H1 (cell line): ENCODE results near the gene OCSTAMP. TPM values are rescaled to one million over a fixed set of nuclear protein-coding genes. Genes with fewer than 3 reads are reported as not detected.

Experiments
- CTCF ChIA-PET: fragments of 300-600 bp; sonication (Branson Sonifier 250); formaldehyde crosslinking; loops from one replicate; lab custom pipeline; 2021; ENCODE audit not compliant: partially characterized antibody; lab: Charles Lee
- POLR2A ChIA-PET: fragments of 300-600 bp; sonication (Branson Sonifier 250); formaldehyde crosslinking; loops from one replicate; lab custom pipeline; 2021; ENCODE audit warnings: inconsistent platforms; ENCODE audit not compliant: partially characterized antibody; lab: Charles Lee
- DNase-seq, 2 experiments: peaks; one replicate each; pipeline versions ENCODE4 v3.0.0 to v3.0.0-alpha.2; 2010 to 2022; ENCODE audit warnings: low spot score in 2 of 2, low read depth in 1 of 2, mixed read lengths in 1 of 2
- FAIRE-seq: peaks from 2 replicates; lab custom pipeline; 2011; peaks lifted over from hg19 to GRCh38; lab: Jason Lieb, UNC
- H2AFZ ChIP-seq: 2 replicates; pipeline ENCODE4 v1.8.1; 2012; ENCODE audit warnings: low read length, inconsistent platforms
- H2AK5ac ChIP-seq: 2 replicates; pipeline ENCODE4 v1.6.1; 2013; ENCODE audit warnings: low read depth, low read length
- H2BK120ac ChIP-seq: replicated peaks from 2 replicates; pipeline ENCODE3; 2013; ENCODE audit warnings: low read depth, low read length, inconsistent platforms
- H2BK12ac ChIP-seq: 2 replicates; pipeline ENCODE4 v1.6.1; 2013; ENCODE audit warnings: low read depth, low read length
- H2BK15ac ChIP-seq: 2 replicates; pipeline ENCODE4 v1.6.1; 2013; ENCODE audit warnings: low read length
- H2BK20ac ChIP-seq: 2 replicates; pipeline ENCODE4 v1.6.1; 2013; ENCODE audit warnings: low read length
- H2BK5ac ChIP-seq: 2 replicates; pipeline ENCODE4 v1.6.1; 2013; ENCODE audit warnings: low read depth, low read length
- H3K14ac ChIP-seq: 2 replicates; pipeline ENCODE4 v1.6.1; 2013; ENCODE audit warnings: inconsistent platforms; ENCODE audit not compliant: insufficient read length
- H3K18ac ChIP-seq: 2 replicates; pipeline ENCODE4 v1.6.1; 2013; ENCODE audit warnings: low read length; ENCODE audit errors: extremely low read depth
- H3K23ac ChIP-seq: 2 replicates; pipeline ENCODE4 v1.6.1; 2013; ENCODE audit warnings: inconsistent platforms; ENCODE audit not compliant: insufficient read length
- H3K23me2 ChIP-seq: 2 replicates; pipeline ENCODE4 v1.6.1; 2013; ENCODE audit warnings: low read depth, low read length
- H3K27ac ChIP-seq: 2 replicates; pipeline ENCODE4 v1.6.1; 2011; ENCODE audit warnings: low read depth, low read length, inconsistent platforms
- H3K27me3 ChIP-seq, 4 experiments: replicated peaks in 1 of 4; 1 replicate in 1 of 4; 2 replicates in 3 of 4; pipeline versions ENCODE4 v1.6.1 to v1.8.1; 2011 to 2013; ENCODE audit warnings: low read length in 3 of 4, mild to moderate bottlenecking in 3 of 4, inconsistent platforms in 2 of 4, mixed read lengths in 2 of 4, moderate library complexity in 1 of 4; ENCODE audit not compliant: control insufficient read depth in 3 of 4, insufficient read depth in 3 of 4; ENCODE audit errors: extremely low read depth in 1 of 4
- H3K36me3 ChIP-seq, 4 experiments: 2 replicates each; pipeline versions ENCODE4 v1.6.1 to v1.8.1; 2011 to 2013; ENCODE audit warnings: mild to moderate bottlenecking in 4 of 4, low read length in 3 of 4, moderate library complexity in 2 of 4, control low read depth in 1 of 4, inconsistent platforms in 1 of 4; ENCODE audit not compliant: insufficient read depth in 4 of 4, control insufficient read depth in 2 of 4
- H3K4ac ChIP-seq: replicated peaks from 2 replicates; pipeline ENCODE3; 2013; ENCODE audit warnings: low read length, low read depth, mixed read lengths, inconsistent platforms; ENCODE audit not compliant: insufficient read length
- H3K4me1 ChIP-seq, 4 experiments: replicated peaks in 1 of 4; 1 replicate in 1 of 4; 2 replicates in 3 of 4; pipeline versions ENCODE4 v1.6.1 to v1.8.1; 2011 to 2013; ENCODE audit warnings: low read length in 3 of 4, inconsistent platforms in 2 of 4, mixed read lengths in 1 of 4; ENCODE audit not compliant: insufficient read depth in 4 of 4, control insufficient read depth in 3 of 4
- H3K4me2 ChIP-seq, 2 experiments: 2 replicates each; pipeline versions ENCODE4 v1.6.1 to v1.8.1; 2011 to 2013; ENCODE audit warnings: low read depth in 2 of 2, low read length in 2 of 2, control low read depth in 1 of 2, inconsistent platforms in 1 of 2, mild to moderate bottlenecking in 1 of 2; ENCODE audit not compliant: insufficient read depth in 1 of 2
- H3K4me3 ChIP-seq, 4 experiments: fragments of 200-600, 300-600 bp in 1 of 4; sonication (generic), shearing (Covaris generic), sonication (Bioruptor Twin) in 1 of 4; 2 replicates each; pipeline versions ENCODE4 v1.5.1 to v1.8.1; 2011 to 2016; ENCODE audit warnings: low read length in 4 of 4, low read depth in 3 of 4, control low read depth in 2 of 4, inconsistent platforms in 2 of 4, mild to moderate bottlenecking in 2 of 4, mixed read lengths in 1 of 4, moderate library complexity in 1 of 4; ENCODE audit not compliant: insufficient read depth in 2 of 4; ENCODE audit errors: extremely low read depth in 1 of 4
- H3K56ac ChIP-seq: replicated peaks from 2 replicates; pipeline ENCODE3; 2013; ENCODE audit warnings: low read depth, mild to moderate bottlenecking, mixed read lengths, low read length, inconsistent platforms; ENCODE audit not compliant: insufficient read length
- H3K79me1 ChIP-seq: 2 replicates; pipeline ENCODE4 v1.6.1; 2013; ENCODE audit warnings: low read depth, low read length, control low read depth
- H3K79me2 ChIP-seq, 2 experiments: 2 replicates each; pipeline versions ENCODE4 v1.6.1 to v1.8.1; 2012 to 2013; ENCODE audit warnings: low read length in 2 of 2, mild to moderate bottlenecking in 2 of 2, inconsistent platforms in 1 of 2; ENCODE audit not compliant: insufficient read depth in 2 of 2, control insufficient read depth in 1 of 2
- H3K9ac ChIP-seq, 4 experiments: replicated peaks in 1 of 4; 1 replicate in 1 of 4; 2 replicates in 3 of 4; pipeline versions ENCODE4 v1.6.1 to v1.8.1; 2011 to 2013; ENCODE audit warnings: low read depth in 3 of 4, low read length in 3 of 4, control low read depth in 2 of 4, mild to moderate bottlenecking in 2 of 4, moderate library complexity in 2 of 4, inconsistent platforms in 1 of 4; ENCODE audit errors: extremely low read depth in 1 of 4
- H3K9me3 ChIP-seq, 2 experiments: 2 replicates each; pipeline versions ENCODE4 v1.6.1 to v1.8.1; 2012 to 2013; ENCODE audit warnings: mild to moderate bottlenecking in 2 of 2, moderate library complexity in 2 of 2, control low read depth in 1 of 2, inconsistent platforms in 1 of 2, low read depth in 1 of 2, low read length in 1 of 2, mixed read lengths in 1 of 2; ENCODE audit not compliant: insufficient read depth in 2 of 2
- H4K20me1 ChIP-seq, 2 experiments: replicated peaks in 1 of 2; 2 replicates each; pipeline versions ENCODE3 to v1.8.1; 2011 to 2013; ENCODE audit warnings: inconsistent platforms in 2 of 2, low read length in 2 of 2, mild to moderate bottlenecking in 1 of 2; ENCODE audit not compliant: insufficient read depth in 2 of 2, control insufficient read depth in 1 of 2
- H4K5ac ChIP-seq: 2 replicates; pipeline ENCODE4 v1.6.1; 2013; ENCODE audit warnings: low read length, low read depth, mixed read lengths, inconsistent platforms; ENCODE audit not compliant: insufficient read length
- H4K8ac ChIP-seq: 2 replicates; pipeline ENCODE4 v1.8.0; 2013; ENCODE audit warnings: mild to moderate bottlenecking, moderate library complexity, low read length, inconsistent platforms; ENCODE audit not compliant: insufficient read depth; ENCODE audit errors: extremely low read depth
- H4K91ac ChIP-seq: replicated peaks from 2 replicates; pipeline ENCODE3; 2013; ENCODE audit warnings: low read length, mixed read lengths, inconsistent platforms; ENCODE audit not compliant: insufficient read length
- BCL11A ChIP-seq, 2 experiments: IDR thresholded peaks; one replicate each; pipeline ENCODE4 v1.6.1; 2011; ENCODE audit warnings: low read depth in 2 of 2, low read length in 2 of 2, mild to moderate bottlenecking in 2 of 2
- CBX5 ChIP-seq: fragments of 300-800, 300-1000 bp; sonication (generic); IDR thresholded peaks from 2 replicates; pipeline ENCODE4 v1.7.1; 2016; ENCODE audit warnings: antibody characterized with exemption, low read length, low read depth
- EZH2 ChIP-seq: fragments of 200-600 bp; sonication (generic); IDR thresholded peaks from 2 replicates; pipeline ENCODE4 v1.7.1; 2012; ENCODE audit warnings: low read depth, mild to moderate bottlenecking, moderate library complexity, low read length, inconsistent platforms; ENCODE audit not compliant: severe bottlenecking
- GABPA ChIP-seq: IDR thresholded peaks from 2 replicates; pipeline ENCODE4 v1.6.1; 2011; ENCODE audit warnings: mild to moderate bottlenecking, low read length, moderate library complexity, borderline replicate concordance; ENCODE audit not compliant: insufficient read depth
- PHF8 ChIP-seq: fragments of 200-600 bp; sonication (generic); conservative IDR thresholded peaks from 2 replicates; pipeline ENCODE4 v1.7.1; 2012; ENCODE audit warnings: low read depth, mild to moderate bottlenecking, inconsistent platforms, low read length, moderate library complexity
- RBBP5 ChIP-seq: IDR thresholded peaks from 2 replicates; pipeline ENCODE4 v1.7.1; 2012; ENCODE audit warnings: low read depth, mild to moderate bottlenecking, inconsistent platforms, low read length, moderate library complexity, borderline replicate concordance
- SIRT6 ChIP-seq: IDR thresholded peaks from one replicate; pipeline ENCODE4 v1.7.1; 2012; ENCODE audit warnings: low read length, inconsistent platforms
- SUZ12 ChIP-seq: fragments of 200-600 bp; sonication (generic); IDR thresholded peaks from 2 replicates; pipeline ENCODE4 v1.6.1; 2012; ENCODE audit warnings: mild to moderate bottlenecking, inconsistent platforms, low read length, moderate library complexity, mixed read lengths
- TAF1 ChIP-seq: IDR thresholded peaks from 2 replicates; pipeline ENCODE4 v1.6.1; 2011; ENCODE audit warnings: mild to moderate bottlenecking, low read depth, low read length
- WGBS, 2 experiments: shearing (Covaris generic) in 1 of 2; methylation state at CpG; one replicate each; pipeline versions ENCODE4 v1.1.6 to v1.1.7; 2013 to 2015; ENCODE audit warnings: low lambda C conversion rate in 2 of 2, mixed read lengths in 2 of 2, inconsistent platforms in 1 of 2, low coverage in 1 of 2, missing lambda C conversion rate in 1 of 2; ENCODE audit not compliant: insufficient replicate concordance in 2 of 2, insufficient coverage in 1 of 2, insufficient read length in 1 of 2; ENCODE audit errors: extremely low coverage in 1 of 2, missing lambda C conversion rate in 1 of 2; 5-methylcytosine and 5-hydroxymethylcytosine counted together
- polyA plus RNA-seq, 7 experiments: library from polyadenylated mRNA; depleted of rRNA in 3 of 7; stranded (reverse) in 5 of 7; unstranded in 2 of 7; fragments of >200 nt in 5 of 7; fragments of 200-250 nt in 2 of 7; gene quantifications; 1 replicate in 5 of 7; 2 replicates in 1 of 7; 4 replicates in 1 of 7; pipeline versions ENCODE4 v1.2.1 to v1.2.3, GENCODE V29; 2011 to 2013; ENCODE audit warnings: missing spikeins in 2 of 7, mixed read lengths in 2 of 7
- total RNA-seq: library from RNA; stranded (reverse); fragmentation: NEBNext Ultra II Directional; extraction: Animal tissue kit (Norgen Biotek cat#: 25700); gene quantifications from 2 replicates; pipeline ENCODE4 v1.2.1, GENCODE V29; 2021
- TF ChIP-seq, protein P1 (sequence below): IDR thresholded peaks from 2 replicates; pipeline ENCODE4 v1.6.1; 2012; ENCODE audit warnings: inconsistent platforms
- TF ChIP-seq, protein P2 (sequence below): IDR thresholded peaks from 2 replicates; pipeline ENCODE4 v1.6.1; 2012; ENCODE audit warnings: low read length, inconsistent platforms

OCSTAMP gene
- total and polyA plus RNA-seq, 2 of the 8 experiments (the other 6 are each of a cell fraction or from before 2014, with no cell fraction given) = 0.09 to 0.13 TPM

DNA sequence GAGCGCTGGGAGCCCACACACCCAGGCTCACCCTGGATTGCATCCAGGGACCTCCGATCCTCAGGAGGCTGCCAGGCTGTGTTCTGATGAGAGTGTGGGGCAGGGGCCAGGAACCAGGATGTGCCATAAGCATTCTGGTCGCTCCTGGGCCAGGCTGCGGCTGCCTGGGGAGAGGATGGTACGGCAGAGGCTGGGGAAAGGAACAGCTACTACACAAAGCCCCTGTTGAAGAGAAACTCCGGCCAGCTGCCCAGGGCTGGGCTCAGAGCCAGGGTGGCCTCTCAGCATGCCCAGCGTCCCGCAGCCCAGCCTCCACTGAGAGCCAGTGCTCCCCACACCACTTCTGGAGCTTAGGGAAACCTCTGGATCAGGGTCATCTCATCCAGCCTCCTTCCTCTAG is 21.7 kb upstream of the OCSTAMP start:
- no peak for FAIRE-seq
- TF ChIP-seq SUZ12 (no peak), CBX5 (no peak), BCL11A (IDR thresholded peaks at IDR 0.05; ENCODE audit: low read depth in 2 of 2, low read length in 2 of 2) (no peak), PHF8 (no peak), GABPA (no peak), TAF1 (no peak), RBBP5 (no peak), EZH2 (no peak), SIRT6 (no peak)
- TF ChIP-seq, protein P1, sequence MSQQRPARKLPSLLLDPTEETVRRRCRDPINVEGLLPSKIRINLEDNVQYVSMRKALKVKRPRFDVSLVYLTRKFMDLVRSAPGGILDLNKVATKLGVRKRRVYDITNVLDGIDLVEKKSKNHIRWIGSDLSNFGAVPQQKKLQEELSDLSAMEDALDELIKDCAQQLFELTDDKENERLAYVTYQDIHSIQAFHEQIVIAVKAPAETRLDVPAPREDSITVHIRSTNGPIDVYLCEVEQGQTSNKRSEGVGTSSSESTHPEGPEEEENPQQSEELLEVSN = no peak
- TF ChIP-seq, protein P2, sequence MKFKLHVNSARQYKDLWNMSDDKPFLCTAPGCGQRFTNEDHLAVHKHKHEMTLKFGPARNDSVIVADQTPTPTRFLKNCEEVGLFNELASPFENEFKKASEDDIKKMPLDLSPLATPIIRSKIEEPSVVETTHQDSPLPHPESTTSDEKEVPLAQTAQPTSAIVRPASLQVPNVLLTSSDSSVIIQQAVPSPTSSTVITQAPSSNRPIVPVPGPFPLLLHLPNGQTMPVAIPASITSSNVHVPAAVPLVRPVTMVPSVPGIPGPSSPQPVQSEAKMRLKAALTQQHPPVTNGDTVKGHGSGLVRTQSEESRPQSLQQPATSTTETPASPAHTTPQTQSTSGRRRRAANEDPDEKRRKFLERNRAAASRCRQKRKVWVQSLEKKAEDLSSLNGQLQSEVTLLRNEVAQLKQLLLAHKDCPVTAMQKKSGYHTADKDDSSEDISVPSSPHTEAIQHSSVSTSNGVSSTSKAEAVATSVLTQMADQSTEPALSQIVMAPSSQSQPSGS = no peak

More for the DNA sequence above, 21.7 kb upstream of the OCSTAMP start:
- Histone ChIP-seq H3K56ac (no peak overlapping the region), H4K8ac (no peak overlapping the region), H2BK12ac (no peak overlapping the region), H3K27me3 (no peaks in the 10 kb centered on the region), H4K91ac (no peak overlapping the region), H2AK5ac (no peak overlapping the region), H2AFZ (no peak overlapping the region), H3K79me1 (no peaks in the 10 kb centered on the region), H2BK15ac (0 out of 2 replicates have a peak overlapping the region, but pooled peaks have one; percentile 22), H2BK20ac (no peak overlapping the region), H3K4me3 (no peak overlapping the region), H3K4me2 (no peak overlapping the region), H3K23ac (no peak overlapping the region), H4K20me1 (no peaks in the 10 kb centered on the region), H3K9ac (no peak overlapping the region), H3K14ac (no peak overlapping the region), H3K36me3 (no peaks in the 10 kb centered on the region; a peak in 1 of 8 replicates), H2BK120ac (no peak overlapping the region), H3K18ac (no peak overlapping the region), H2BK5ac (0 out of 2 replicates have a peak overlapping the region, but pooled peaks have one; percentile 19), H3K9me3 (no peaks in the 10 kb centered on the region), H3K79me2 (no peaks in the 10 kb centered on the region), H3K23me2 (no peaks in the 10 kb centered on the region), H4K5ac (no peak overlapping the region), H3K4ac (no peak overlapping the region), H3K4me1 (no peaks in the 10 kb centered on the region; a peak in 3 of 7 replicates), H3K27ac (no peak overlapping the region)
- DNase-seq = no peak
- ChIA-PET POLR2A (interaction anchor here (1.2 to 1.3 kb wide), 2 partner anchors 9 to 15 kb away, joined by 3 to 4 read pairs; no protein-coding TSS in a partner anchor), CTCF (interaction anchor here (0.9 to 4.5 kb wide), 4 partner anchors 10 to 109 kb away, joined by 4 to 41 read pairs (median 14); no protein-coding TSS in a partner anchor)
- 87% methylated on average over 8 of the region's 8 CpGs; no CpG with 5 or more reads in 1 of the 2 experiments for WGBS, 2 experiments
